Smooth muscle cell (in vitro differentiated cells): Measurements from ENCODE around the gene TBC1D1. TPM values are rescaled to one million over a fixed set of nuclear protein-coding genes. Genes with fewer than 3 reads are reported as not detected.

Experiments
- DNase-seq: peaks from one replicate; lab custom pipeline; 2025; ENCODE audit not compliant: unreplicated experiment; lab: John Stamatoyannopoulos, UW
- H2AFZ ChIP-seq: fragments of 200-600 bp; sonication (generic); 2 replicates; pipeline ENCODE4 v1.6.0; 2016; ENCODE audit warnings: antibody characterized with exemption, low read depth, mild to moderate bottlenecking
- H3F3A ChIP-seq: fragments of 200-600 bp; sonication (generic); 2 replicates; pipeline ENCODE4 v1.6.0; 2017; ENCODE audit warnings: antibody characterized with exemption, low read depth
- H3K27ac ChIP-seq: fragments of 200-600 bp; sonication (generic); 2 replicates; pipeline ENCODE4 v1.5.1; 2016; ENCODE audit warnings: low read depth, mild to moderate bottlenecking
- H3K27me3 ChIP-seq: fragments of 200-600 bp; sonication (generic); 2 replicates; pipeline ENCODE4 v1.6.1; 2016; ENCODE audit warnings: low read depth, mild to moderate bottlenecking
- H3K36me3 ChIP-seq: fragments of 200-600 bp; sonication (generic); 2 replicates; pipeline ENCODE4 v1.5.1; 2016; ENCODE audit warnings: low read depth
- H3K4me1 ChIP-seq: fragments of 200-600 bp; sonication (generic); 2 replicates; pipeline ENCODE4 v1.5.1; 2016; ENCODE audit warnings: low read depth
- H3K4me2 ChIP-seq: fragments of 200-600 bp; sonication (generic); 2 replicates; pipeline ENCODE4 v1.6.0; 2016; ENCODE audit warnings: mild to moderate bottlenecking
- H3K4me3 ChIP-seq: fragments of 200-600 bp; sonication (generic); 2 replicates; pipeline ENCODE4 v1.5.1; 2016; ENCODE audit warnings: mild to moderate bottlenecking
- H3K79me2 ChIP-seq: fragments of 200-600 bp; sonication (generic); 2 replicates; pipeline ENCODE4 v1.6.0; 2016; ENCODE audit warnings: low read depth, mild to moderate bottlenecking
- H3K9ac ChIP-seq: fragments of 200-600 bp; sonication (generic); 2 replicates; pipeline ENCODE4 v1.6.0; 2016; ENCODE audit warnings: low read depth
- H3K9me3 ChIP-seq: fragments of 200-600 bp; sonication (generic); replicated peaks from 2 replicates; pipeline ENCODE4 v1.5.1; 2016; ENCODE audit warnings: low read depth
- H4K20me1 ChIP-seq: fragments of 200-600 bp; sonication (generic); 2 replicates; pipeline ENCODE4 v1.6.0; 2016; ENCODE audit warnings: low read depth
- CTCF ChIP-seq: fragments of 200-600 bp; sonication (generic); IDR thresholded peaks from 2 replicates; pipeline ENCODE4 v1.5.1; 2017; ENCODE audit warnings: borderline replicate concordance, mild to moderate bottlenecking, antibody characterized with exemption; ENCODE audit not compliant: insufficient read depth, poor library complexity, severe bottlenecking
- WGBS: methylation state at CpG from one replicate; pipeline ENCODE4 v1.1.7; 2016; ENCODE audit warnings: low lambda C conversion rate; 5-methylcytosine and 5-hydroxymethylcytosine counted together
- polyA plus RNA-seq: library from polyadenylated mRNA; unstranded; fragments of >200 nt; fragmentation: Nextera tagmentation; extraction: Ambion mirVana; gene quantifications from 2 replicates; pipeline ENCODE4 v1.2.1, GENCODE V29; 2016
- total RNA-seq: library from RNA; depleted of rRNA; stranded (reverse); fragments of >200 nt; gene quantifications from 2 replicates; pipeline ENCODE4 v1.2.3, GENCODE V29; 2014

Gene TBC1D1
- total and polyA plus RNA-seq, 2 experiments from 2014 or later = 81.5 to 117 TPM

- Histone ChIP-seq H4K20me1 (peaks cover 41% of the 10 kb centered on the region), H3K9me3 (no peaks in the 10 kb centered on the region), H3K36me3 (no peaks in the 10 kb centered on the region), H3F3A (no peaks in the 10 kb centered on the region), H3K79me2 (peaks cover 83% of the 10 kb centered on the region), H3K27me3 (no peaks in the 10 kb centered on the region), H3K4me1 (peaks cover 25% of the 10 kb centered on the region), H3K4me2 (peak overlapping the region; percentile 69), H2AFZ (no peak overlapping the region), H3K27ac (peak overlapping the region; percentile 53), H3K9ac (no peak overlapping the region), H3K4me3 (no peak overlapping the region)
- no peak for TF ChIP-seq CTCF
- WGBS = 76% methylated on average over 5 of the region's 5 CpGs
- no peak for DNase-seq
Measured at GRCh38 chr4:37982736-37983135, 91.9 kb downstream of the TBC1D1 start.

- H2AFZ ChIP-seq = no peak overlapping the region
- no peaks in the 10 kb centered on the region for H3K36me3 ChIP-seq
- peaks cover 78% of the 10 kb centered on the region for H3K79me2 ChIP-seq
- H3K9me3 ChIP-seq = no peaks in the 10 kb centered on the region
- H3K4me3 ChIP-seq = no peak overlapping the region
- H3F3A ChIP-seq = no peaks in the 10 kb centered on the region
- H3K27ac ChIP-seq = no peak overlapping the region
- peaks cover 14% of the 10 kb centered on the region for H3K4me1 ChIP-seq
- no peak overlapping the region for H3K9ac ChIP-seq
- no peak for TF ChIP-seq CTCF
- peaks cover 46% of the 10 kb centered on the region for H4K20me1 ChIP-seq
- no peaks in the 10 kb centered on the region for H3K27me3 ChIP-seq
- WGBS = 84% methylated on average over 1 of the region's 1 CpG
- DNase-seq = no peak
- H3K4me2 ChIP-seq = no peak overlapping the region
Measured at GRCh38 chr4:37983951-37984350, 93.1 kb downstream of the TBC1D1 start.

- TF ChIP-seq CTCF = no peak
- no peak for DNase-seq
- H3K27ac ChIP-seq = no peak overlapping the region
- H3K4me1 ChIP-seq = peaks cover 14% of the 10 kb centered on the region
- H3K4me2 ChIP-seq = no peak overlapping the region
- H3K9me3 ChIP-seq = no peaks in the 10 kb centered on the region
- no peaks in the 10 kb centered on the region for H3K27me3 ChIP-seq
- H3K4me3 ChIP-seq = no peak overlapping the region
- no peak overlapping the region for H3K9ac ChIP-seq
- no peaks in the 10 kb centered on the region for H3F3A ChIP-seq
- H2AFZ ChIP-seq = no peak overlapping the region
- peaks cover 49% of the 10 kb centered on the region for H4K20me1 ChIP-seq
- H3K79me2 ChIP-seq = peaks cover 74% of the 10 kb centered on the region
- 64% methylated on average over 3 of the region's 3 CpGs for WGBS
- H3K36me3 ChIP-seq = no peaks in the 10 kb centered on the region
Measured at GRCh38 chr4:37985730-37986275, 94.9 kb downstream of the TBC1D1 start.

- no peak for TF ChIP-seq CTCF
- H3K4me2 ChIP-seq = no peak overlapping the region
- H2AFZ ChIP-seq = no peak overlapping the region
- H3K9ac ChIP-seq = no peak overlapping the region
- no peak for DNase-seq
- no peaks in the 10 kb centered on the region for H3K27me3 ChIP-seq
- H3K9me3 ChIP-seq = no peaks in the 10 kb centered on the region
- peaks cover 51% of the 10 kb centered on the region for H4K20me1 ChIP-seq
- peaks cover 78% of the 10 kb centered on the region for H3K79me2 ChIP-seq
- H3K27ac ChIP-seq = no peak overlapping the region
- H3K4me1 ChIP-seq = no peaks in the 10 kb centered on the region
- H3F3A ChIP-seq = no peaks in the 10 kb centered on the region
- 36% methylated on average over 5 of the region's 5 CpGs for WGBS
- H3K4me3 ChIP-seq = no peak overlapping the region
- H3K36me3 ChIP-seq = no peaks in the 10 kb centered on the region
Measured at GRCh38 chr4:37988670-37989069, 97.8 kb downstream of the TBC1D1 start.
